HG03469 (cell line): Measurements from ENCODE around the gene EPHA4.

ENCODE experiments used
- ATAC-seq: cut with Tn5 transposase; IDR thresholded peaks from one replicate; pipeline ENCODE4 v1.9.1; 2021; ENCODE audit warnings: mild to moderate bottlenecking, moderate library complexity, moderate number of reproducible peaks; ENCODE audit not compliant: unreplicated experiment

EPHA4 gene

GRCh38 chr2:221448057-221448843 is 123.9 kb downstream of the EPHA4 start:
- no peak for ATAC-seq

- no peak for ATAC-seq
These were observed 124.8 kb downstream of the EPHA4 start for GRCh38 chr2:221447310-221447709.

- ATAC-seq: no peak
These were observed 126.0 kb downstream of the EPHA4 start for GRCh38 chr2:221446140-221446539.

- no peak for ATAC-seq
These were observed 128.0 kb downstream of the EPHA4 start for GRCh38 chr2:221444106-221444505.

GRCh38 chr2:221443645-221444044 is 128.5 kb downstream of the EPHA4 start:
- ATAC-seq: no peak

GRCh38 chr2:221442128-221442527 is 130.0 kb downstream of the EPHA4 start:
- no peak for ATAC-seq

GRCh38 chr2:221439761-221440479 is 132.2 kb downstream of the EPHA4 start:
- ATAC-seq: no peak

GRCh38 chr2:221437056-221437455 is 135.0 kb downstream of the EPHA4 start:
- no peak for ATAC-seq

- ATAC-seq: no peak
These were observed 136.9 kb downstream of the EPHA4 start for GRCh38 chr2:221435171-221435570.

- no peak for ATAC-seq
These were observed 138.0 kb downstream of the EPHA4 start for GRCh38 chr2:221434142-221434541.

GRCh38 chr2:221431477-221431876 is 140.6 kb downstream of the EPHA4 start:
- ATAC-seq: no peak

GRCh38 chr2:221429741-221430491 is 142.2 kb downstream of the EPHA4 start:
- no peak for ATAC-seq

- ATAC-seq: no peak
These were observed 143.2 kb downstream of the EPHA4 start for GRCh38 chr2:221428896-221429295.

- no peak for ATAC-seq
These were observed 145.2 kb downstream of the EPHA4 start for GRCh38 chr2:221426929-221427328.

- no peak for ATAC-seq
These were observed 146.2 kb downstream of the EPHA4 start for GRCh38 chr2:221425891-221426290.

GRCh38 chr2:221425353-221425752 is 146.8 kb downstream of the EPHA4 start:
- no peak for ATAC-seq

- no peak for ATAC-seq
These were observed 148.8 kb downstream of the EPHA4 start for GRCh38 chr2:221423210-221423804.

- ATAC-seq: no peak
These were observed 149.4 kb downstream of the EPHA4 start for GRCh38 chr2:221422516-221423209.

GRCh38 chr2:221420245-221420644 is 151.9 kb downstream of the EPHA4 start:
- no peak for ATAC-seq

- no peak for ATAC-seq
These were observed 156.3 kb downstream of the EPHA4 start for GRCh38 chr2:221415789-221416188.

- no peak for ATAC-seq
These were observed 159.1 kb downstream of the EPHA4 start for GRCh38 chr2:221412978-221413377.
